NK-92 treated with Interleukin-12 subunit alpha and Interleukin-12 subunit beta, amount 100 ng/mL, for 24 hours (cell line): ENCODE results near the gene CLCN2.

Experiments used
- DNase-seq: peaks from one replicate; lab custom pipeline; 2025; lab: John Stamatoyannopoulos, UW

The CLCN2 gene

DNA sequence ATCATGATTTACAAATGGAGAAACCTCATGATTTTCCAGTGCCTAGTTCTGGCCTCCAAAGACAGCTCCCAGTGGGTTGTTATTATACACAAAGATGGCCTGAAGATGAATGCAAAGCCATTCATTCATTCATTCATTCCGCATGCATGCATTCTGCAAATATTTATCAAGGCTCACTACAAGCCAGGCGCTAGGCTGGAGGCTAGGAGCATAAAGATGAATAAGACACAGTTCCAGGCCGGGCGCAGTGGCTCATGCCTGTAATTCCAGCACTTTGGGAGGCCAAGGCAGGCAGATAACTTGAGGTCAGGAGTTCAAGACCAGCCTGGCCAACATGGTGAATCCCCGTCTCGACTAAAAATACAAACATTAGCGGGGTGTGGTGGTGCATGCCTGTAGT is 64.8 kb downstream of the CLCN2 start:
- no peak for DNase-seq
